Right lobe of liver (tissue), 4 donors: ENCODE measurements around the gene STAT4.

Experiments
- POLR2A ChIP-seq: fragments of 450-650 bp; IDR thresholded peaks from one replicate; pipeline ENCODE4 v1.6.1; 2017; ENCODE audit warnings: antibody characterized with exemption, mild to moderate bottlenecking
- TF ChIP-seq, protein P1 (sequence below), 4 donors: fragments of 200-600 bp in 3 of 4; fragments of 450-650 bp in 1 of 4; IDR thresholded peaks; one replicate each; pipeline versions ENCODE4 v1.5.1 to v1.8.0; 2016 to 2022; ENCODE audit warnings: antibody characterized with exemption in 4 of 4, mild to moderate bottlenecking in 2 of 4
- donor health status: DM: no; HTN: no; CAD: no.
- donor health status: DM: no; HTN: no; CAD: no.
- donor health status: DM: no; HTN: yes; CAD: no.

DNA sequence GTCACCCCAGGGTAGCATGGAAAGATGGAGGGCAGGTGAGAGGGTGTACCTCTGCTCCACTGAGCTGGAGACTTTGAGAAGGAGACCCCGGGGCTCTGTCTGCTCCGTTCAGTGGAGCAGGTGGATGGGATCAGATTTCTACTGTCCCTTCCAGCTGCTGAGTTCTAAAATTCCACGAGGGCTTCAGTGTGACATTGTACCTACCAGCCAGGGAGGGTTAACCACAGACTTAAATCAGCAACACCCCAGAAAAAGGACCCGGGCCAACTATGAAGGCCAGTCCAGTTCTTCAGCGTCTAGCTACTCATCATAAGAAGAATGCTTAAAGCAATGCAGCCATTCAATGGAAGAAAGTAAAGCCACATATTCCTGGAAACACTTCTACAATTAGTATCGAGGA is 160.7 kb downstream of the STAT4 start:
- TF ChIP-seq, protein P1, sequence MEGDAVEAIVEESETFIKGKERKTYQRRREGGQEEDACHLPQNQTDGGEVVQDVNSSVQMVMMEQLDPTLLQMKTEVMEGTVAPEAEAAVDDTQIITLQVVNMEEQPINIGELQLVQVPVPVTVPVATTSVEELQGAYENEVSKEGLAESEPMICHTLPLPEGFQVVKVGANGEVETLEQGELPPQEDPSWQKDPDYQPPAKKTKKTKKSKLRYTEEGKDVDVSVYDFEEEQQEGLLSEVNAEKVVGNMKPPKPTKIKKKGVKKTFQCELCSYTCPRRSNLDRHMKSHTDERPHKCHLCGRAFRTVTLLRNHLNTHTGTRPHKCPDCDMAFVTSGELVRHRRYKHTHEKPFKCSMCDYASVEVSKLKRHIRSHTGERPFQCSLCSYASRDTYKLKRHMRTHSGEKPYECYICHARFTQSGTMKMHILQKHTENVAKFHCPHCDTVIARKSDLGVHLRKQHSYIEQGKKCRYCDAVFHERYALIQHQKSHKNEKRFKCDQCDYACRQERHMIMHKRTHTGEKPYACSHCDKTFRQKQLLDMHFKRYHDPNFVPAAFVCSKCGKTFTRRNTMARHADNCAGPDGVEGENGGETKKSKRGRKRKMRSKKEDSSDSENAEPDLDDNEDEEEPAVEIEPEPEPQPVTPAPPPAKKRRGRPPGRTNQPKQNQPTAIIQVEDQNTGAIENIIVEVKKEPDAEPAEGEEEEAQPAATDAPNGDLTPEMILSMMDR (IDR thresholded peaks at IDR 0.05), result no peak
- no peak for TF ChIP-seq POLR2A
